ENCODE results near the gene DLG2.
"Not testable (repeated sequence)": the region's sequence is repeated elsewhere in the genome, so short reads cannot be mapped to it uniquely, and the experiment has no call there.

The DLG2 gene

GRCh38 chr11:85634747-85635146, 7.6 kb upstream of the DLG2 start:
- DNase-seq = no peak

- DNase-seq = no peak
Observed at GRCh38 chr11:85628771-85629341, 1.7 kb upstream of the DLG2 start.

GRCh38 chr11:85627998-85628770, 1.0 kb upstream of the DLG2 start, which contains the start of gene TMEM126B:
TSS of gene TMEM126B (plus strand) at chr11:85628593. CDS start at chr11:85628608, 15 bp downstream.
- peak; percentile 95 for DNase-seq

- DNase-seq = no peak
Observed at GRCh38 chr11:85626496-85626895, 648 bp downstream of the DLG2 start.

GRCh38 chr11:85620256-85620655, 6.9 kb downstream of the DLG2 start:
- DNase-seq = no peak

- DNase-seq = no peak
Observed at GRCh38 chr11:85619499-85619898, 7.6 kb downstream of the DLG2 start.

- DNase-seq = not testable (repeated sequence)
Observed at GRCh38 chr11:85611643-85612042, 15.5 kb downstream of the DLG2 start.

GRCh38 chr11:85609286-85609685, 17.9 kb downstream of the DLG2 start:
- not testable (repeated sequence) for DNase-seq

- not testable (repeated sequence) for DNase-seq
Observed at GRCh38 chr11:85608621-85609020, 18.5 kb downstream of the DLG2 start.

- DNase-seq = not testable (repeated sequence)
Observed at GRCh38 chr11:85606237-85606636, 20.9 kb downstream of the DLG2 start.

- no peak for DNase-seq
Observed at GRCh38 chr11:85603220-85603619, 23.9 kb downstream of the DLG2 start.

GRCh38 chr11:85602526-85603213, 24.5 kb downstream of the DLG2 start:
- no peak for DNase-seq

- DNase-seq = no peak
Observed at GRCh38 chr11:85599083-85599482, 28.1 kb downstream of the DLG2 start.

GRCh38 chr11:85596886-85597285, 30.3 kb downstream of the DLG2 start:
- no peak for DNase-seq

GRCh38 chr11:85595285-85595884, 31.8 kb downstream of the DLG2 start:
- no peak for DNase-seq

- DNase-seq = no peak
Observed at GRCh38 chr11:85590848-85591483, 36.2 kb downstream of the DLG2 start.

- no peak for DNase-seq
Observed at GRCh38 chr11:85589373-85589772, 37.8 kb downstream of the DLG2 start.

GRCh38 chr11:85582111-85582510, 45.0 kb downstream of the DLG2 start:
- no peak for DNase-seq

GRCh38 chr11:85575388-85575787, 51.8 kb downstream of the DLG2 start:
- no peak for DNase-seq

- DNase-seq = no peak
Observed at GRCh38 chr11:85572056-85572455, 55.1 kb downstream of the DLG2 start.

GRCh38 chr11:85569525-85569924, 57.6 kb downstream of the DLG2 start:
- no peak for DNase-seq

- DNase-seq = no peak
Observed at GRCh38 chr11:85558411-85558810, 68.7 kb downstream of the DLG2 start.

GRCh38 chr11:85551881-85552280, 75.3 kb downstream of the DLG2 start:
- no peak for DNase-seq

Measured in NK-92 treated with Interleukin-12 subunit alpha and Interleukin-12 subunit beta, amount 100 ng/mL, for 24 hours (cell line).